ENCODE results near the gene EIF4E2.

EIF4E2 gene

GRCh38 chr2:232523682-232524597 is 26.5 kb upstream of the EIF4E2 start:
- Histone ChIP-seq H3K27me3 (ENCODE audit: control insufficient read depth, insufficient read depth, low read length) (peaks cover 3% of the 10 kb centered on the region), H3K4me3 (ENCODE audit: low read depth, low read length) (no peak overlapping the region)

GRCh38 chr2:232524771-232525170 is 25.7 kb upstream of the EIF4E2 start:
- Histone ChIP-seq H2AFZ (no peak overlapping the region), H3K36me3 (ENCODE audit: control insufficient read depth, insufficient read depth, low read length) (no peaks in the 10 kb centered on the region), H3K27me3 (ENCODE audit: control insufficient read depth, insufficient read depth, low read length) (peaks cover 3% of the 10 kb centered on the region), H3K4me1 (no peaks in the 10 kb centered on the region), H3K27ac (no peak overlapping the region), H3K9me3 (ENCODE audit: control insufficient read depth, low read length) (no peaks in the 10 kb centered on the region), H3K79me2 (no peaks in the 10 kb centered on the region), H3K4me3 (ENCODE audit: low read depth, low read length) (no peak overlapping the region), H3K9ac (no peak overlapping the region), H3K4me2 (ENCODE audit: low read length) (no peak overlapping the region)
- TF ChIP-seq CTCF (IDR thresholded peaks at IDR 0.05) = no peak

More at GRCh38 chr2:232523682-232524597, 26.5 kb upstream of the EIF4E2 start:
- H3K79me2 ChIP-seq = no peaks in the 10 kb centered on the region
- no peaks in the 10 kb centered on the region for H3K4me1 ChIP-seq
- H3K4me2 ChIP-seq (ENCODE audit: low read length) = peak overlapping the region; percentile 22
- no peaks in the 10 kb centered on the region for H3K36me3 ChIP-seq (ENCODE audit: control insufficient read depth, insufficient read depth, low read length)
- H3K27ac ChIP-seq = no peak overlapping the region
- TF ChIP-seq CTCF (IDR thresholded peaks at IDR 0.05) = no peak
- H3K9ac ChIP-seq = no peak overlapping the region
- no peaks in the 10 kb centered on the region for H3K9me3 ChIP-seq (ENCODE audit: control insufficient read depth, low read length)
- peak overlapping the region; percentile 38 for H2AFZ ChIP-seq

- no peak overlapping the region for H3K4me2 ChIP-seq (ENCODE audit: low read length)
- H3K79me2 ChIP-seq = no peaks in the 10 kb centered on the region
- peaks cover 3% of the 10 kb centered on the region for H3K27me3 ChIP-seq (ENCODE audit: control insufficient read depth, insufficient read depth, low read length)
- H3K9ac ChIP-seq = no peak overlapping the region
- H3K9me3 ChIP-seq (ENCODE audit: control insufficient read depth, low read length) = no peaks in the 10 kb centered on the region
- no peak overlapping the region for H2AFZ ChIP-seq
- H3K36me3 ChIP-seq (ENCODE audit: control insufficient read depth, insufficient read depth, low read length) = no peaks in the 10 kb centered on the region
- TF ChIP-seq CTCF (IDR thresholded peaks at IDR 0.05) = no peak
- no peak overlapping the region for H3K4me3 ChIP-seq (ENCODE audit: low read depth, low read length)
- no peaks in the 10 kb centered on the region for H3K4me1 ChIP-seq
- H3K27ac ChIP-seq = no peak overlapping the region
Observed at GRCh38 chr2:232525199-232525598, 25.3 kb upstream of the EIF4E2 start.

- H2AFZ ChIP-seq = no peak within 1 kb of the TSS
- no peaks in the 10 kb centered on the region for H3K79me2 ChIP-seq
- H3K4me3 ChIP-seq (ENCODE audit: low read depth, low read length) = no peak within 1 kb of the TSS
- no peaks in the 10 kb centered on the region for H3K36me3 ChIP-seq (ENCODE audit: control insufficient read depth, insufficient read depth, low read length)
- H3K27me3 ChIP-seq (ENCODE audit: control insufficient read depth, insufficient read depth, low read length) = peaks cover 3% of the 10 kb centered on the region
- no peak within 1 kb of the TSS for H3K4me2 ChIP-seq (ENCODE audit: low read length)
- no peak within 1 kb of the TSS for H3K27ac ChIP-seq
- no peaks in the 10 kb centered on the region for H3K9me3 ChIP-seq (ENCODE audit: control insufficient read depth, low read length)
- no peaks in the 10 kb centered on the region for H3K4me1 ChIP-seq
- no peak for TF ChIP-seq CTCF (IDR thresholded peaks at IDR 0.05)
- H3K9ac ChIP-seq = no peak within 1 kb of the TSS
Observed at GRCh38 chr2:232525791-232526371, 24.6 kb upstream of the EIF4E2 start, which contains the start of gene CHRND. Gene CHRND (plus strand): TSS chr2:232526160. CDS start chr2:232526216, 56 bp downstream.

Measured in parathyroid adenoma (tissue), 2 donors.